ENCODE data around the gene MT1M. TPM values are rescaled to one million over a fixed set of nuclear protein-coding genes. Genes with fewer than 3 reads are reported as not detected.

MT1M gene
- total and polyA plus RNA-seq, 2 donors (not counting 1 experiment from before 2014, with no cell fraction given), result 8.5 to 58.8 TPM

- Histone ChIP-seq H3K36me3 (ENCODE audit: control insufficient read depth, insufficient read depth, low read length) (no peaks in the 10 kb centered on the region), H3K4me1 (ENCODE audit: control insufficient read depth, extremely low read depth, insufficient read depth, low read length) (peaks cover 45% of the 10 kb centered on the region), H3K27me3 (ENCODE audit: control insufficient read depth, insufficient read depth, low read length) (no peaks in the 10 kb centered on the region), H3K4me3 (replicated peaks in 1 of 4; ENCODE audit: control extremely low read depth in 1 of 4, insufficient read depth in 1 of 4, low read depth in 3 of 4, low read length in 4 of 4) (peak overlapping the region; percentile 81 to 85 (median 84)), H3K9ac (ENCODE audit: insufficient read depth, low read length) (peak overlapping the region; percentile 80), H3K79me2 (ENCODE audit: control insufficient read depth, insufficient read depth, low read length) (peaks cover 11% of the 10 kb centered on the region), H4K20me1 (ENCODE audit: control insufficient read depth, extremely low read depth, insufficient read depth, low read length) (no peaks in the 10 kb centered on the region), H3K27ac (ENCODE audit: insufficient read depth, low read length) (peak overlapping the region; percentile 99), H2AFZ (ENCODE audit: low read length) (no peak overlapping the region), H3K9me3 (ENCODE audit: control insufficient read depth, insufficient read depth, low read depth, low read length) (no peaks in the 10 kb centered on the region), H3K4me2 (ENCODE audit: extremely low read depth, insufficient read depth, low read length) (peak overlapping the region; percentile 90)
- DNase-seq (ENCODE audit: low read depth in 2 of 2), result peak; percentile 85 to 94
- peak in 1 of 2 donors; percentile 24 for TF ChIP-seq CTCF (conservative IDR thresholded peaks at IDR 0.05 in 1 of 2, IDR thresholded peaks at IDR 0.05 in 1 of 2; ENCODE audit: low read depth in 1 of 2, low read length in 2 of 2)
- TF ChIP-seq EZH2 (IDR thresholded peaks at IDR 0.05; ENCODE audit: low read length, missing control alignments), result no peak
These were observed 23.0 kb upstream of the MT1M start for GRCh38 chr16:56609463-56609921.

GRCh38 chr16:56610017-56610608 lies 22.3 kb upstream of the MT1M start:
- Histone ChIP-seq H3K9me3 (ENCODE audit: control insufficient read depth, insufficient read depth, low read depth, low read length) (no peaks in the 10 kb centered on the region), H4K20me1 (ENCODE audit: control insufficient read depth, extremely low read depth, insufficient read depth, low read length) (no peaks in the 10 kb centered on the region), H2AFZ (ENCODE audit: low read length) (no peak overlapping the region), H3K4me1 (ENCODE audit: control insufficient read depth, extremely low read depth, insufficient read depth, low read length) (peaks cover 48% of the 10 kb centered on the region), H3K4me3 (replicated peaks in 1 of 4; ENCODE audit: control extremely low read depth in 1 of 4, insufficient read depth in 1 of 4, low read depth in 3 of 4, low read length in 4 of 4) (peak overlapping the region; percentile 38 to 85 (median 82)), H3K27ac (ENCODE audit: insufficient read depth, low read length) (peak overlapping the region; percentile 99), H3K79me2 (ENCODE audit: control insufficient read depth, insufficient read depth, low read length) (peaks cover 11% of the 10 kb centered on the region), H3K9ac (ENCODE audit: insufficient read depth, low read length) (peak overlapping the region; percentile 80), H3K27me3 (ENCODE audit: control insufficient read depth, insufficient read depth, low read length) (no peaks in the 10 kb centered on the region), H3K36me3 (ENCODE audit: control insufficient read depth, insufficient read depth, low read length) (no peaks in the 10 kb centered on the region), H3K4me2 (ENCODE audit: extremely low read depth, insufficient read depth, low read length) (peak overlapping the region; percentile 90)
- TF ChIP-seq CTCF (conservative IDR thresholded peaks at IDR 0.05 in 1 of 2, IDR thresholded peaks at IDR 0.05 in 1 of 2; ENCODE audit: low read depth in 1 of 2, low read length in 2 of 2) (no peak), EZH2 (IDR thresholded peaks at IDR 0.05; ENCODE audit: low read length, missing control alignments) (no peak)
- DNase-seq (ENCODE audit: low read depth in 2 of 2), result peak; percentile 90 to 96

- TF ChIP-seq EZH2 (IDR thresholded peaks at IDR 0.05; ENCODE audit: low read length, missing control alignments) (no peak), CTCF (conservative IDR thresholded peaks at IDR 0.05 in 1 of 2, IDR thresholded peaks at IDR 0.05 in 1 of 2; ENCODE audit: low read depth in 1 of 2, low read length in 2 of 2) (no peak)
- peak overlapping the region; percentile 99 for H3K27ac ChIP-seq (ENCODE audit: insufficient read depth, low read length)
- no peaks in the 10 kb centered on the region for H3K27me3 ChIP-seq (ENCODE audit: control insufficient read depth, insufficient read depth, low read length)
- H3K79me2 ChIP-seq (ENCODE audit: control insufficient read depth, insufficient read depth, low read length), result peaks cover 11% of the 10 kb centered on the region
- H3K4me3 ChIP-seq (replicated peaks in 1 of 4; ENCODE audit: control extremely low read depth in 1 of 4, insufficient read depth in 1 of 4, low read depth in 3 of 4, low read length in 4 of 4), result peak overlapping the region in 3 of 4 experiments; percentile 38 to 84 (median 81)
- H4K20me1 ChIP-seq (ENCODE audit: control insufficient read depth, extremely low read depth, insufficient read depth, low read length), result no peaks in the 10 kb centered on the region
- peaks cover 48% of the 10 kb centered on the region for H3K4me1 ChIP-seq (ENCODE audit: control insufficient read depth, extremely low read depth, insufficient read depth, low read length)
- no peaks in the 10 kb centered on the region for H3K36me3 ChIP-seq (ENCODE audit: control insufficient read depth, insufficient read depth, low read length)
- H3K9me3 ChIP-seq (ENCODE audit: control insufficient read depth, insufficient read depth, low read depth, low read length), result no peaks in the 10 kb centered on the region
- peak overlapping the region; percentile 80 for H3K9ac ChIP-seq (ENCODE audit: insufficient read depth, low read length)
- H2AFZ ChIP-seq (ENCODE audit: low read length), result no peak overlapping the region
- peak overlapping the region; percentile 90 for H3K4me2 ChIP-seq (ENCODE audit: extremely low read depth, insufficient read depth, low read length)
- DNase-seq (ENCODE audit: low read depth in 2 of 2), result peak; percentile 27 to 39
These were observed 21.8 kb upstream of the MT1M start for GRCh38 chr16:56610609-56611111.
